ENCODE data around the gene MTR.

DNA sequence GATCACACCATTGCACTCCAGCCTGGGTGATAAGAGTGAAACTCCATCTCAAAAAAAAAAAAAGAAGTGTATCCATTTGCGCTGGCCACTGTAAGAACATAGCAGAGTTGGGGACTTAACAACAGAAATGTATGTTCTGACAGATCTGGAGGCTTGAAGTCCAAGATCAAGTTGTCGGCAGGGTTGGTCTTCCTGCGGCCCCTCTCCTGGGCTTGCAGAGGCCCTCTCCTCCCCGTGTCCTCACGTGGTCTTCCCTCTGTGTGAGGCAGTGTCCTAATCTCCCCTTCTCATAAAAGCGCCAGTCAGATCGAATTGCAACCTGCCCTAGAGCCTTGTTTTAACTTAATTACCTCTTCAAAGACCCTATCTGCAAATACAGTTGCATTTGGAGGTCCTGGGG is 156.6 kb downstream of the MTR start:
- TF ChIP-seq, protein P1, sequence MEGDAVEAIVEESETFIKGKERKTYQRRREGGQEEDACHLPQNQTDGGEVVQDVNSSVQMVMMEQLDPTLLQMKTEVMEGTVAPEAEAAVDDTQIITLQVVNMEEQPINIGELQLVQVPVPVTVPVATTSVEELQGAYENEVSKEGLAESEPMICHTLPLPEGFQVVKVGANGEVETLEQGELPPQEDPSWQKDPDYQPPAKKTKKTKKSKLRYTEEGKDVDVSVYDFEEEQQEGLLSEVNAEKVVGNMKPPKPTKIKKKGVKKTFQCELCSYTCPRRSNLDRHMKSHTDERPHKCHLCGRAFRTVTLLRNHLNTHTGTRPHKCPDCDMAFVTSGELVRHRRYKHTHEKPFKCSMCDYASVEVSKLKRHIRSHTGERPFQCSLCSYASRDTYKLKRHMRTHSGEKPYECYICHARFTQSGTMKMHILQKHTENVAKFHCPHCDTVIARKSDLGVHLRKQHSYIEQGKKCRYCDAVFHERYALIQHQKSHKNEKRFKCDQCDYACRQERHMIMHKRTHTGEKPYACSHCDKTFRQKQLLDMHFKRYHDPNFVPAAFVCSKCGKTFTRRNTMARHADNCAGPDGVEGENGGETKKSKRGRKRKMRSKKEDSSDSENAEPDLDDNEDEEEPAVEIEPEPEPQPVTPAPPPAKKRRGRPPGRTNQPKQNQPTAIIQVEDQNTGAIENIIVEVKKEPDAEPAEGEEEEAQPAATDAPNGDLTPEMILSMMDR (IDR thresholded peaks at IDR 0.05): no peak
- TF ChIP-seq POLR2AphosphoS5 (IDR thresholded peaks at IDR 0.05) (no peak), POLR2A (IDR thresholded peaks at IDR 0.05) (no peak)

Data from prostate gland (tissue), 2 donors.